Hematopoietic multipotent progenitor cell treated with erythropoietin and hydrocortisone succinate and interleukin-3 and kit ligand, for 17 days (in vitro differentiated cells): ENCODE results near the gene PIGU.

Source experiments
- DNase-seq: peaks from one replicate; pipeline ENCODE4 v3.0.0-alpha.2; 2015; ENCODE audit warnings: low spot score

Gene PIGU

DNA sequence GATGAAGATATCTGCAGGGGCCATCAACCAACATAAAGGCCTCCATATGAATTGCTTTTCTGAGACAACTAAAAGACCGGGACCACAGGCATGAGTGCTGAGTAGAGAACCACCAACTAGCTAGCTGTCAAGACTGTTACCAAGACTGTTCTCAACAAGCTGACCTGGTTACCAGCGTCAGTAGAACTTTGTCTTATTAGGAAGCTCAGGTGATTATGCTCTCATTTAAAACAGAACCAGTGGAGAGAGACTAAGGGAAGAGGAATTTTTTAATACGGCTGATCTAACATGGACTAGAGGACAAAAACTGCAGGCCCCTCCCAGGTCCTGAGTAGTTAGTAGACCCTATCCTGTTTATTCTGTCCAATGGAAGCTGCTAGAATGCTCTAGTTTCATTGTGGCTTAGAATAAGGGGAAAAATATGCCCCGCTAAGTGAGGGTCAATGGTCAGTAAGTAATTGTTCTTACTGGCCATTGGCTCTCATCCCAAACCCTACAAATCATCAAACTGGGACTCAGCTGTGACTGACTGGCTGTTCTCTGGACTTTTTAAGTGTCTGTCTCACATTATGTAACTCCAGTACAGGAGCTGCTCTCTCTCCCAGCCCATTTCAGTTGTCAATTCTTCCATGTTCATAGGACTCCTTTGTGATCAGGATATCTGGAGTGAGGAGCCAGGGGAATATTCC lies 164.5 kb downstream of the PIGU start:
- DNase-seq: no peak

DNA sequence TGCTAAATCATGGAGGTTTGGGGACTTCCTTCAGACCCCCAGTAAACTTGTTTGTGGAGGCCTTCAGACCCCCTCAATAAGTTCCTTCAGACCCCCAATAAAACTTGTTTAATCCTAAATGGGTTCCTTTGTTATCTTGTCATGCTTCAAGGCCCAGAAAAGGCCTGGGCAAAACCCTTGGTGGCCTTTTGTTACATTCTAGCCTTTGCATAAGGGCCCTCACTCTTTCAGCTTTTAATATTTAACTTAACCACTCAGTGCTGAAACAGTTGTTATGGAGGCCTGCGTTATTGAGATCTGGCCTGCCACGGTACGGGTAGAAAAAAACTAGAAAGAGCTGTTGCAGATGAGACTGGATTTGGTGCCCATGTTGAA lies 165.0 kb downstream of the PIGU start:
- DNase-seq: no peak

DNA sequence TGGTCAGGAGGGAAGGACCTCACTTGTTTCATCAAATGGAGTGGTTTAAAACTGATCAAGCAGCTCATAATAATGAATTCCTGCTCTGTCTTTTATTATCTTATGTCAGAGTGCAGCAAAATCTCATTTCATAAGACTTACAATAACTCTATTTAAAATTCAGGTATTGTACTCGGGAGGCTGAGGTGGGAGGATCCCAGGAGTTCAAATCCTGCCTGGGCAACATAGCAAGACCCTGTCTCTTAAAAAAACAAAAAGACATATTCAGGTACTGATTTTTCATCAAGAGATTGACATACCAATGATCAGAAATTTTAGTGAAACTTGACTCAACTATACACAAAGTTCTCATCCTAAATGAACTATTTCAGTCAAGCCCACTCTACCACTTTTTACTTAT lies 166.3 kb downstream of the PIGU start:
- DNase-seq: no peak
